AG09309 (cell line): ENCODE measurements around the gene RGCC.
"Not testable (repeated sequence)": the region's sequence is repeated elsewhere in the genome, so short reads cannot be mapped to it uniquely, and the experiment has no call there.

Source experiments
- DNase-seq: peaks from one replicate; pipeline ENCODE4 v3.0.0-alpha.2; 2010; ENCODE audit warnings: low read depth
- H3K4me3 ChIP-seq: 2 replicates; pipeline ENCODE4 v1.5.1; 2011; ENCODE audit warnings: mild to moderate bottlenecking, low read depth, low read length, moderate library complexity; ENCODE audit not compliant: control insufficient read depth
- CTCF ChIP-seq: IDR thresholded peaks from 2 replicates; pipeline ENCODE4 v1.5.1; 2011; ENCODE audit warnings: mild to moderate bottlenecking, low read depth, low read length, inconsistent platforms; ENCODE audit not compliant: insufficient read depth, control insufficient read depth; ENCODE audit errors: missing control alignments

Gene RGCC

DNA sequence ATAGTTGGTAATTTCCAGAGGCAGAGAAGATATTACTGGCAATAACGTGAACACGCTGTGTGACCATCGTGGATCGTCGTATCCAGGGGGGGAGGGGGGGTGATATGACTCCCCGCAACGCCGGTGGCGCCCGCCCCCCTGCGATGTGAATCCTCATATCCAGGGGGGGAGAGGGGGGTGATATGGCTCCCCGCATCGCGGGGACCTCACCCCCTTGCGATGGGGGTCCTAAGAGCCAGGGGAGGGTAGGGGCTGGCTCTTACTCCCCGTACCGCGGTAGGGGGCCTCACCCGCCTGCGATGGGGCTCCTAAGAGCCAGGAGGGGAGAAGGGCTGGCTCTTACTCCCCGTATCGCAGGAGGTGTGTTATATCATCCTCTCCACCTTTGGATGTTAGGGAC, 31.3 kb upstream of the RGCC start:
- no peak for DNase-seq
- no peak for TF ChIP-seq CTCF
- H3K4me3 ChIP-seq: no peak overlapping the region

DNA sequence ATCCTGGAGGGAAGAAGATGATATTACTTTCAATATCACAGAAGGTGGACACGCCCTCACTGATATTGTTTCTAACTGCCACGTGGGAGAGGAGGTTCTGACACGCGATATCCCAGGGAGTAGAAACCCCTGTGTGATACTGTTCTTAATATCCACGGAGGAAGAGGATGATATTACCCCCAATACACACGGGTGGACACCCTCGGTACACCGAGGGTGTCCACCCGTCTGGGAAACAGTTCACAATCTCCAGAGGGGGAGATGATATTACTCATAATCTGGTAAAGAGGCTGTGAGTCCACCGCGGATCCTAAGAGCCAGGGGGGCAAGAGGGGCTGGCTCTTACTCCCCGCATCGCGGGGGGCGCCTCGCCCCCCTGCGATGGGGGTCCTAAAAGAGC, 29.7 kb upstream of the RGCC start:
- TF ChIP-seq CTCF: no peak
- no peak overlapping the region; the same call in 1 of the 2 replicates for H3K4me3 ChIP-seq
- no peak for DNase-seq

DNA sequence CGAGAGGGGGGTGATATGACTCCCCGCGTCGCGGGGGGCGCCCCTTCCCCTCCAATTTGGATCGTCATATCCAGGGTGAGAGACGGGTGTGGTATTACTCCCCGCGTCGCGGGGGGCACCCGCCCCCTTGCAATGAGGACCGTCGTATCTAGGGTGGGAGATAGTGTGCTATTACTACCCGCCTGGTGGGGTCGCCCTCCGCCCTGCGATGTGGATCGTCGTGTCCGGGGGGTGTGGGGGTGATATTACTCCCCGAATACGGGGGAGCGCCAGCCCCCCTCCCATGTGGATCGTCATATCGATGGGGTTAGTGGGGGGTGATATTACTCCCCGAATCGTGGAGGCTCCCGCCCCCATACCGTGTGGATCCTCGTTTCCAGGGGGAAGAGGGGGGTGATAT, 29.2 kb upstream of the RGCC start:
- H3K4me3 ChIP-seq: peak overlapping the region; percentile 29
- DNase-seq: no peak
- TF ChIP-seq CTCF: peak; percentile 53

GRCh38 chr13:41434030-41434429, 23.3 kb upstream of the RGCC start:
- not testable (repeated sequence) for DNase-seq, H3K4me3 ChIP-seq

- no peak overlapping the region for H3K4me3 ChIP-seq
- TF ChIP-seq CTCF: no peak
- DNase-seq: no peak
Measured at GRCh38 chr13:41434831-41435520, 22.4 kb upstream of the RGCC start.

DNA sequence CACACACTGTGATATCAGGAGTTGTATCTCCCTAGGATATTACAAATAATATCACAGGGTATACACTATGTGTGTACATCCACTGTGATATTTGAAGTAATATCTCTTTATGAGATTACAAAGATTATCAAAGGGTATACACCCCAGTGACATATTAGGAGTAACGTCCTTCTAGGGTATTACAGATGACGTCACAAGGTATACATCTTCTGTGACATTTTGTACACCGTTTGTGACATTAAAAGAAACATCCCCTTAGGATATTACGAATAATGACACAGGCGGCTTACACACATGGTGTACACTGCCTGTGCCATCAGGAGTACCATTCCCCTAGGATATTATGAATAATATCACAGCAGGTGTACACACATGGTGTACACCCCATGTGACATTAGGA, 13.4 kb upstream of the RGCC start:
- DNase-seq: no peak
- no peak for TF ChIP-seq CTCF
- H3K4me3 ChIP-seq: no peak overlapping the region

- TF ChIP-seq CTCF: no peak
- no peak for DNase-seq
- no peak overlapping the region for H3K4me3 ChIP-seq
Measured at GRCh38 chr13:41452462-41452861, 4.9 kb upstream of the RGCC start.
